HepG2 (cell line): ENCODE data around the gene RAD51. TPM values are rescaled to one million over a fixed set of nuclear protein-coding genes. Genes with fewer than 3 reads are reported as not detected.

Experiments
- ATAC-seq: fragments of 200-7000 bp; cut with Tn5 transposase; 3 replicates; pipeline ENCODE4 v1.9.1; 2020; ENCODE audit warnings: mild to moderate bottlenecking, moderate library complexity
- BruUV-seq: library from RNA; stranded (reverse); fragments of 400-500 nt; replicated peaks from 2 replicates; lab custom pipeline; 2021; lab: Mats Ljungman, UMichigan
- CTCF ChIA-PET: fragments of 300-600 bp; formaldehyde crosslinking; extraction: SDS; loops from one replicate; lab custom pipeline; 2021; ENCODE audit warnings: low total read pairs, inconsistent platforms, low intra/inter-chr PET ratio; lab: Yijun Ruan, JAX
- POLR2A ChIA-PET: fragments of 350-600 bp; sonication (Branson Sonifier 250); formaldehyde crosslinking; loops from one replicate; lab custom pipeline; 2020; ENCODE audit warnings: antibody characterized with exemption, inconsistent platforms; lab: Yijun Ruan, JAX
- DNase-seq: peaks from one replicate; pipeline ENCODE4 v3.0.0-alpha.2; 2015; ENCODE audit warnings: low spot score
- FAIRE-seq: peaks from 3 replicates; lab custom pipeline; 2011; peaks lifted over from hg19 to GRCh38; lab: Jason Lieb, UNC
- H2AFZ ChIP-seq: one replicate; pipeline ENCODE4 v1.6.1; 2011; ENCODE audit warnings: low read length, inconsistent platforms
- H3K27ac ChIP-seq: fragments of 300-600 bp; 3 replicates; pipeline ENCODE4 v1.8.0; 2011; ENCODE audit warnings: mixed run types, mild to moderate bottlenecking, mixed read lengths, low read length, inconsistent platforms; ENCODE audit not compliant: insufficient read depth; ENCODE audit errors: extremely low read length
- H3K27me3 ChIP-seq, 2 experiments: fragments of 200-600 bp in 1 of 2; 2 replicates in 1 of 2; 3 replicates in 1 of 2; pipeline versions ENCODE4 v1.6.0 to v1.8.0; 2011; ENCODE audit warnings: low read length in 2 of 2, mild to moderate bottlenecking in 2 of 2, moderate library complexity in 2 of 2, inconsistent platforms in 1 of 2; ENCODE audit not compliant: insufficient read depth in 2 of 2, control insufficient read depth in 1 of 2
- H3K36me3 ChIP-seq, 2 experiments: fragments of 200-600 bp in 1 of 2; replicated peaks in 1 of 2; 2 replicates in 1 of 2; 3 replicates in 1 of 2; pipeline versions ENCODE4 v1.5.1 to v1.8.0; 2011; ENCODE audit warnings: low read length in 2 of 2, inconsistent platforms in 1 of 2; ENCODE audit not compliant: insufficient read depth in 2 of 2, control insufficient read depth in 1 of 2
- H3K4me1 ChIP-seq: 2 replicates; pipeline ENCODE4 v1.5.1; 2012; ENCODE audit warnings: low read length, inconsistent platforms; ENCODE audit not compliant: insufficient read depth
- H3K4me2 ChIP-seq: 2 replicates; pipeline ENCODE4 v1.6.0; 2011; ENCODE audit warnings: low read depth, low read length, inconsistent platforms
- H3K4me3 ChIP-seq, 3 experiments: fragments of 200-600 bp in 1 of 3; sonication (generic), shearing (Covaris generic) in 1 of 3; replicated peaks in 1 of 3; 2 replicates each; pipeline ENCODE4 v1.5.1; 2011 to 2016; ENCODE audit warnings: low read length in 3 of 3, inconsistent platforms in 2 of 3, low read depth in 2 of 3, mild to moderate bottlenecking in 2 of 3, control low read depth in 1 of 3, mixed read lengths in 1 of 3; ENCODE audit not compliant: insufficient read depth in 1 of 3
- H3K79me2 ChIP-seq: one replicate; pipeline ENCODE4 v1.6.1; 2011; ENCODE audit warnings: low read length, inconsistent platforms; ENCODE audit not compliant: insufficient read depth
- H3K9ac ChIP-seq: 2 replicates; pipeline ENCODE4 v1.6.0; 2011; ENCODE audit warnings: mild to moderate bottlenecking, low read depth, low read length, inconsistent platforms; ENCODE audit not compliant: insufficient read depth
- H3K9me3 ChIP-seq: 2 replicates; pipeline ENCODE4 v1.5.1; 2012; ENCODE audit warnings: mild to moderate bottlenecking, low read length
- H4K20me1 ChIP-seq: 2 replicates; pipeline ENCODE4 v1.6.0; 2011; ENCODE audit warnings: inconsistent platforms, mild to moderate bottlenecking, low read length, moderate library complexity; ENCODE audit not compliant: insufficient read depth
- AGO1 ChIP-seq: fragments of 200-400 bp; formaldehyde crosslinking; IDR thresholded peaks from 2 replicates; pipeline ENCODE4 v1.6.1; 2017; ENCODE audit warnings: mild to moderate bottlenecking, low read depth, low read length, moderate library complexity; ENCODE audit not compliant: poor library complexity, severe bottlenecking
- AGO2 ChIP-seq: fragments of 200-400 bp; formaldehyde crosslinking; optimal IDR thresholded peaks from 2 replicates; pipeline ENCODE3; 2017; ENCODE audit warnings: mild to moderate bottlenecking, low read depth, low read length, moderate library complexity
- ASH2L ChIP-seq: fragments of 300-600, 200-600 bp; sonication (generic); IDR thresholded peaks from 2 replicates; pipeline ENCODE4 v1.7.0; 2017; ENCODE audit warnings: low read depth, mild to moderate bottlenecking, moderate library complexity, mixed read lengths, low read length; ENCODE audit not compliant: insufficient read length
- FOXP1 ChIP-seq, 2 experiments: fragments of 450-650 bp in 1 of 2; IDR thresholded peaks; 2 replicates each; pipeline ENCODE4 v1.6.1; 2017 to 2018; ENCODE audit warnings: antibody characterized with exemption in 1 of 2
- HDAC1 ChIP-seq: sonication (generic); formaldehyde crosslinking; IDR thresholded peaks from 2 replicates; pipeline ENCODE4 v1.5.1; 2020; ENCODE audit warnings: mild to moderate bottlenecking, missing genetic modification reagents
- HOXA5 ChIP-seq: sonication (generic); formaldehyde crosslinking; IDR thresholded peaks from 2 replicates; pipeline ENCODE4 v1.4.0; 2020; ENCODE audit warnings: missing genetic modification reagents
- IRX3 ChIP-seq: sonication (generic); formaldehyde crosslinking; IDR thresholded peaks from 2 replicates; pipeline ENCODE4 v1.8.1; 2023; ENCODE audit warnings: mild to moderate bottlenecking, low read depth, missing genetic modification reagents, borderline replicate concordance
- POLR2A ChIP-seq, 2 experiments: IDR thresholded peaks; 2 replicates each; pipeline ENCODE4 v1.6.1; 2011; ENCODE audit warnings: low read depth in 2 of 2, low read length in 2 of 2, mild to moderate bottlenecking in 1 of 2, moderate library complexity in 1 of 2; ENCODE audit not compliant: insufficient read depth in 1 of 2
- RBFOX2 ChIP-seq: fragments of 200-400 bp; formaldehyde crosslinking; IDR thresholded peaks from 2 replicates; pipeline ENCODE4 v1.6.1; 2017; ENCODE audit warnings: low read depth, mild to moderate bottlenecking, low read length
- SNAPC2 ChIP-seq: sonication (generic); formaldehyde crosslinking; IDR thresholded peaks from 2 replicates; pipeline ENCODE4 v1.8.1; 2022; ENCODE audit warnings: mild to moderate bottlenecking, missing genetic modification reagents
- ZNF678 ChIP-seq: sonication (generic); formaldehyde crosslinking; IDR thresholded peaks from 2 replicates; pipeline ENCODE4 v1.4.0; 2020; ENCODE audit warnings: mild to moderate bottlenecking, missing genetic modification reagents
- ZNF761 ChIP-seq: sonication (generic); formaldehyde crosslinking; conservative IDR thresholded peaks from 2 replicates; pipeline ENCODE4 v1.4.0; 2020; ENCODE audit warnings: mild to moderate bottlenecking, missing genetic modification reagents
- ZNF879 ChIP-seq: sonication (generic); formaldehyde crosslinking; IDR thresholded peaks from 2 replicates; pipeline ENCODE4 v1.8.1; 2023; ENCODE audit warnings: missing genetic modification reagents
- WGBS: methylation state at CpG from one replicate; pipeline ENCODE4 v1.1.6; 2017; ENCODE audit warnings: low lambda C conversion rate; 5-methylcytosine and 5-hydroxymethylcytosine counted together
- in situ Hi-C: cut with HindIII; loops from 2 replicates; pipeline ENCODE4 v1.10.0; 2017; ENCODE audit warnings: low pct_unique_long_range_greater_than_20kb; ENCODE audit not compliant: extremely low pct_ligation_motif_present
- intact Hi-C: fragments of 100-400 bp; cut with micrococcal nuclease; formaldehyde crosslinking; loops from one replicate; pipeline ENCODE4 v1.10.0; 2022; ENCODE audit not compliant: unreplicated experiment
- polyA plus RNA-seq, 8 experiments: library from polyadenylated mRNA; depleted of rRNA in 3 of 8; stranded (reverse) in 7 of 8; unstranded in 1 of 8; fragments of >200 nt; fragmentation: Illumina TruSeq in 4 of 8; extraction: Trizol in 4 of 8; gene quantifications; 2 replicates each; pipeline versions ENCODE4 v1.2.1 to v1.2.3, GENCODE V29; 2011 to 2016; ENCODE audit warnings: low read depth in 4 of 8, missing spikeins in 1 of 8, mixed read lengths in 1 of 8; ENCODE audit not compliant: insufficient read depth in 1 of 8
- total RNA-seq, 5 experiments: library from RNA; depleted of rRNA; stranded (reverse); fragments of >200 nt; fragmentation: Illumina TruSeq; extraction: Trizol; gene quantifications; 2 replicates each; pipeline ENCODE4 v1.2.3, GENCODE V29; 2016; ENCODE audit warnings: low read depth in 1 of 5
- TF ChIP-seq, protein P1 (sequence below): sonication (generic); formaldehyde crosslinking; IDR thresholded peaks from 2 replicates; pipeline ENCODE4 v1.5.0; 2020; ENCODE audit warnings: missing genetic modification reagents

The RAD51 gene
- total and polyA plus RNA-seq, 2 of the 13 experiments (the other 11 are each of a cell fraction or from before 2014, with no cell fraction given) = 8.5 to 12.8 TPM

- H3K79me2 ChIP-seq = peaks cover 11% of the 10 kb centered on the region
- POLR2A ChIA-PET = interaction anchor here (0.9 to 1.2 kb wide), 2 partner anchors 41 to 72 kb away, joined by 3 to 4 read pairs; partner anchors contain the start of genes DNAJC17 and ZFYVE19
- no peak overlapping the region for H3K4me3 ChIP-seq
- TF ChIP-seq FOXP1 (IDR thresholded peaks at IDR 0.05) = no peak
- TF ChIP-seq FOXP1 (CRISPR knock-in tag; IDR thresholded peaks at IDR 0.05) = no peak
- TF ChIP-seq, all 625 proteins: peak for 0
- CTCF ChIA-PET = no interaction called here
- intact Hi-C loops (no loop called here), in situ Hi-C loops (no loop called here)
- FAIRE-seq = no peak
- Histone ChIP-seq H2AFZ (no peak overlapping the region), H3K4me1 (peaks cover 32% of the 10 kb centered on the region), H3K9me3 (no peaks in the 10 kb centered on the region), H3K9ac (no peak overlapping the region), H3K27me3 (no peaks in the 10 kb centered on the region), H3K36me3 (peaks cover 7 to 18% of the 10 kb centered on the region in 2 experiments; a peak in 4 of 5 replicates), H3K27ac (peak overlapping the region; percentile 100), H4K20me1 (no peaks in the 10 kb centered on the region), H3K4me2 (0 out of 2 replicates have a peak overlapping the region, but pooled peaks have one; percentile 83)
- DNase-seq = no peak
- ATAC-seq = no peak
- WGBS = 96% methylated on average over 4 of the region's 7 CpGs
- no TSS peak for BruUV-seq
These were observed 71.3 kb downstream of the RAD51 start for GRCh38 chr15:40766194-40766815.

DNA sequence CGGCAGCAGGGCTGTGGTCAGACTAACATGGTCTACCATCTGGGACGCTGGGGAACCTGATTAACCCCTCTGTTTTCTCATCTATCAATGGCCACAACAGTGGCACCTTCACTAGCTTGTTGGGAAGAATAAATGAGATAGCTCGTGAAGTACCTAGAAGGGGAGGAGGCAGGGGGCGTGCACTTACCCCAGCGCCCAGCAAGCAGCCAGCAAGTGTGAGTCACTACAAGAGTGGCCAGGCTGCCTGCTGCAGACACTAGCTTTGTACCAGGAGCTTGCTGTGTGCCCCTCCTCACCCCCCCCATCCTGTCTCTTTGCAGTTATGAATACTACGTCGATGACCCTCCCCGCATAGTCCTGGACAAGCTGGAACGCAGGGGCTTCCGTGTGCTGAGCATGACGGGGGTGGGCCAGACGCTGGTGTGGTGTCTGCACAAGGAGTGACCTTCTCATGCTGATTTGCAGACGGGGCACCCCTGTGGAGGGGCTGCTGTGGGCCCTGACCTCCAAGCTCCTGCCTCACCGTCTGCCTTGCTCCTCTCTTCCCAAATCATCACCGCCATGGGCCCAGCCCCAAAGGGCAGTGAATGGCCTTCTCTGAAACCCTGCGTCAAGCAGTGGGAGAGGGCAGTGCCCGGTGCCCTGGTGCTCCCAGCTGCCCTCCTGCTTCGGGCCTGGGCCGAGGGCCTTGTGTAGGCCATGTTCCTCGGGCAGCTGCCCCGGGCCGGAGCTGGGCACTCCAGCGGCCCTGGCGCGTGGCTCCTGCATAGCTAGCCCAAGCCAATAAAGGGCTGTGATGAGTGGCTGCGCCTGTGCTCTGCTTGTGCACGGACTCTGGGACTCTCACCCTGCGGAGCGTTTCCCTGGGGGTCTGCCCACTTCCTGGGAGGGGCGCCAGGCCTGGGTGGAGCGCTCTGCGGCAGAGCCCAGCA, 72.2 kb downstream of the RAD51 start:
- no peaks in the 10 kb centered on the region for H4K20me1 ChIP-seq
- FAIRE-seq (no peak), ATAC-seq (no peak), DNase-seq (no peak)
- ChIA-PET CTCF (no interaction called here), POLR2A (interaction anchor here (0.9 to 1.2 kb wide), 2 partner anchors 40 to 73 kb away, joined by 3 to 4 read pairs; partner anchors contain the start of genes DNAJC17 and ZFYVE19)
- H3K36me3 ChIP-seq = peaks cover 7 to 22% of the 10 kb centered on the region in 2 experiments; a peak in 4 of 5 replicates
- no peak overlapping the region for H3K4me2 ChIP-seq
- H2AFZ ChIP-seq = no peak overlapping the region
- H3K79me2 ChIP-seq = peaks cover 11% of the 10 kb centered on the region
- no peak overlapping the region for H3K27ac ChIP-seq
- TF ChIP-seq ZNF678 = no peak
- TF ChIP-seq ZNF761 (CRISPR knock-in tag) = no peak
- peak; percentile 26 for TF ChIP-seq AGO1
- no peak for TF ChIP-seq ASH2L
- no peak for TF ChIP-seq IRX3
- peak; percentile 61 for TF ChIP-seq RBFOX2
- TF ChIP-seq HOXA5 = no peak
- TF ChIP-seq ZNF879 = no peak
- TF ChIP-seq, protein P1, sequence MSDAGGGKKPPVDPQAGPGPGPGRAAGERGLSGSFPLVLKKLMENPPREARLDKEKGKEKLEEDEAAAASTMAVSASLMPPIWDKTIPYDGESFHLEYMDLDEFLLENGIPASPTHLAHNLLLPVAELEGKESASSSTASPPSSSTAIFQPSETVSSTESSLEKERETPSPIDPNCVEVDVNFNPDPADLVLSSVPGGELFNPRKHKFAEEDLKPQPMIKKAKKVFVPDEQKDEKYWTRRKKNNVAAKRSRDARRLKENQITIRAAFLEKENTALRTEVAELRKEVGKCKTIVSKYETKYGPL (CRISPR knock-in tag) = no peak
- TF ChIP-seq POLR2A (IDR thresholded peaks at IDR 0.05; ENCODE audit: insufficient read depth in 1 of 2, low read depth in 2 of 2, low read length in 2 of 2) = peak in 1 of 2 experiments; percentile 26; a peak in 1 of 4 replicates
- TF ChIP-seq AGO2 = peak; percentile 27
- no peak for TF ChIP-seq HDAC1 (CRISPR knock-in tag)
- no peak for TF ChIP-seq SNAPC2 (CRISPR knock-in tag)
- H3K9me3 ChIP-seq = no peaks in the 10 kb centered on the region
- BruUV-seq = no TSS peak
- WGBS = 97% methylated on average over 20 of the region's 32 CpGs
- peaks cover 31% of the 10 kb centered on the region for H3K4me1 ChIP-seq
- no peaks in the 10 kb centered on the region for H3K27me3 ChIP-seq
- intact Hi-C loops (no loop called here), in situ Hi-C loops (no loop called here)
- no peak overlapping the region for H3K4me3 ChIP-seq
- H3K9ac ChIP-seq = no peak overlapping the region
